ENCODE measurements around the gene SLC25A10.
A peak's percentile ranks its signal among the peaks of the same experiment; 100 is the strongest.

SLC25A10 gene

DNA sequence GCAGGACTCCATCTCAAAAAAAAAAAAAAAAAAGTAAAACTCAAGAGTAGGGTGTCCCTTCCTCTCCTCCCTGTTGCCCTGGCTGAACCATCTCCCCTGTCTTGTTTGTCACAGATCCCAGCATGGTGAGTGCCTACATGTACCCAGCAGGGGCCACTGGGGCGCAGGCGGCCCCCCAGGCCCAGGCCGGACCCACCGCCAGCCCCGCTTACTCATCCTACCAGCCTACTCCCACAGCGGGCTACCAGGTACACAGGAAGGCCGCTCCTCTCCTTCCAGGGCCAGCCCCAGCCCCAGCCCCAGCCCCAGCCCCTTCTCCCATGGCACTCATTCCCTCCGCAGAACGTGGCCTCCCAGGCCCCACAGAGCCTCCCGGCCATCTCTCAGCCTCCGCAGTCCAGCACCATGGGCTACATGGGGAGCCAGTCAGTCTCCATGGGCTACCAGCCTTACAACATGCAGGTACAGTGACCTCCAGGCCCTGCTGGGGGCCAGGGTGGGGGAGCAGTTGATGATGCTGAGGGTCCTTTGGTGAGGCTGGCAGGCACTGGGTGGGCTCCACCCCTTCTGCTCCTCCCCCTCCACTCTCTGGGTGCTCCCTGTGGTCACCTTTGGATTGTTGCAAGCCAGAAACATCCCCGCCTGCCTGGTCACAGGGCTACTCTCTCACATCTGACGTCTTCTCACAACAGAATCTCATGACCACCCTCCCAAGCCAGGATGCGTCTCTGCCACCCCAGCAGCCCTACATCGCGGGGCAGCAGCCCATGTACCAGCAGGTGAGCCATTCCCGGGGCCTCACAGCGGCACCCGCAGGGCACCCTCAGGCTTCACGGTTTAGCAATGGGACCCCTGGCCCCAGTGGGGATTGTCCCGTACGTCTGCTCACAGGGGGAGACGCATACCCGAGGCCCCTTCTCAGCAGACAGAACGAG, 11.5 kb upstream of the SLC25A10 start:
- ChIA-PET CTCF (interaction anchor here (1.2 kb wide), 1 partner anchor 25 kb away, joined by 3 read pairs; no protein-coding TSS in a partner anchor), POLR2A (interaction anchor here (0.7 to 4.1 kb wide), 7 partner anchors 10 to 36 kb away, joined by 3 to 120 read pairs (median 12); partner anchors contain the start of genes ARL16, CCDC137, HGS and OXLD1)
- no peak for DNase-seq (ENCODE audit: extremely low spot score)
- TF ChIP-seq CTBP1 (IDR thresholded peaks at IDR 0.05; ENCODE audit: borderline replicate concordance) (no peak), SUZ12 (IDR thresholded peaks at IDR 0.05) (no peak), NFRKB (IDR thresholded peaks at IDR 0.05) (no peak), ZNF384 (IDR thresholded peaks at IDR 0.05) (no peak), ELF4 (IDR thresholded peaks at IDR 0.05) (no peak), FOXM1 (IDR thresholded peaks at IDR 0.05; ENCODE audit: borderline replicate concordance) (no peak), TARDBP (IDR thresholded peaks at IDR 0.05) (no peak)

DNA sequence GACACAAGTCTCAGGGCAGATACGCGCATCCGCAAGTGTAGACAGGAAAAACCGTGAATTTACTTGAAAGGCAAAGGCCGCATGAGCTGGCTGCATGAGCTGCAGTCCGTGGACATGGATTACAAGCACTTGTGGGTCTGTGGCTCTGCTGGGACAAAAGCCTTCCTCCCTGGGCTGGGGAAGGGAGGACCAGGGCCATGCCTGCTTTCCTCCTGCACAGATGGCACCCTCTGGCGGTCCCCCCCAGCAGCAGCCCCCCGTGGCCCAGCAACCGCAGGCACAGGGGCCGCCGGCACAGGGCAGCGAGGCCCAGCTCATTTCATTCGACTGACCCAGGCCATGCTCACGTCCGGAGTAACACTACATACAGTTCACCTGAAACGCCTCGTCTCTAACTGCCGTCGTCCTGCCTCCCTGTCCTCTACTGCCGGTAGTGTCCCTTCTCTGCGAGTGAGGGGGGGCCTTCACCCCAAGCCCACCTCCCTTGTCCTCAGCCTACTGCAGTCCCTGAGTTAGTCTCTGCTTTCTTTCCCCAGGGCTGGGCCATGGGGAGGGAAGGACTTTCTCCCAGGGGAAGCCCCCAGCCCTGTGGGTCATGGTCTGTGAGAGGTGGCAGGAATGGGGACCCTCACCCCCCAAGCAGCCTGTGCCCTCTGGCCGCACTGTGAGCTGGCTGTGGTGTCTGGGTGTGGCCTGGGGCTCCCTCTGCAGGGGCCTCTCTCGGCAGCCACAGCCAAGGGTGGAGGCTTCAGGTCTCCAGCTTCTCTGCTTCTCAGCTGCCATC, 10.6 kb upstream of the SLC25A10 start:
- TF ChIP-seq TARDBP (IDR thresholded peaks at IDR 0.05) (no peak), SP1 (IDR thresholded peaks at IDR 0.05) (no peak), HDGF (IDR thresholded peaks at IDR 0.05; ENCODE audit: borderline replicate concordance) (no peak), ELF4 (IDR thresholded peaks at IDR 0.05) (no peak), NFRKB (IDR thresholded peaks at IDR 0.05) (no peak), PKNOX1 (IDR thresholded peaks at IDR 0.05) (no peak), ZNF384 (IDR thresholded peaks at IDR 0.05) (no peak), FOXM1 (IDR thresholded peaks at IDR 0.05; ENCODE audit: borderline replicate concordance) (no peak), SUZ12 (IDR thresholded peaks at IDR 0.05) (no peak), FOXA1 (IDR thresholded peaks at IDR 0.05) (no peak)
- DNase-seq (ENCODE audit: extremely low spot score), result no peak
- CTCF ChIA-PET, result interaction anchor here (1.2 to 1.8 kb wide), 4 partner anchors 12 to 26 kb away, joined by 3 to 5 read pairs (median 4); partner anchors contain the start of genes ARL16 and HGS
- POLR2A ChIA-PET, result interaction anchor here (0.7 to 4.1 kb wide), 7 partner anchors 11 to 37 kb away, joined by 3 to 120 read pairs (median 12); partner anchors contain the start of genes ARL16, CCDC137, HGS and OXLD1

DNA sequence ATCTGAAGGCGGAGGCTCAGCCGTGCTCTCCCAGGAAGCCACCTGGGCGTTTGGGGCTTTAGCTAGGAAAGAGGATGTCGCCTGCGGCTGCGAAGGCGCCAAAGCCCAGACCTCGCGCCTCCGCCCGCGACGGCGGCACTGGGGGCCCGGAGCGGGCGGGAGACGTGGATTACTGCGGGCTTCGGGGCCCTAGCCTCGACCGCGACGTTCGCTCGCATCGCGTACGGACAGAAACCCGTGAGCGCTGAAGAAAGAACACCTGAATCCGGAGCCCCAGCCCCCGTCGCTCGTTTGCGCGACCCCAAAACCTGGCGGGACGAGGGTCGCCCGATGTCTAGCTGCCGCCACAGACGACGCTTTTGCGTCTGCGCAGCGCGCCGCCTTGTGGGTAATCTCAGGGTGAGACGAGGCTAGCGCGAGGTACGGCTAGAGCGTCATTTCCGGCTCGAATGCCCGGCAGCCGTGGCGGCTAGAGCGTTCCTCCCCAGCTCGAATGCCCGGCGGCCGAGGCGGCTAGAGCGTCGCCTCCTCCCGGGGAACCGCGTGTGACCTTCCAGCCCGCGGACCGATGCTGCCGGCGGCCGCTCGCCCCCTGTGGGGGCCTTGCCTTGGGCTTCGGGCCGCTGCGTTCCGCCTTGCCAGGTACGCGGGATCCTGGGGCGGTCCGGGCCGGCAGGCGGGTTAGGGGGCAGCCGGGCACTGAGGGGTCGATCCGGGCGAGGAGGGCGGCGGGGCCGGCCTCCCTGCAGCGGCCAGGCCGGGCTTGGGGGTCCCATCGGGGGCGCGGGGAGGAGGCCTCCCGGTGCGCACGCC, 8.9 kb upstream of the SLC25A10 start, which contains the start of gene MRPL12:
TSS of gene MRPL12 (plus strand) at position 434 of the 813 bp plus-strand sequence. CDS start at position 569, 135 bp downstream.
- ChIA-PET POLR2A (interaction anchor here (0.6 to 4.1 kb wide), 20 partner anchors 10 to 320 kb away, joined by 3 to 120 read pairs (median 5); partner anchors contain the start of genes ARL16, CCDC137, CENPX and FAAP100), CTCF (interaction anchor here (1.2 to 1.8 kb wide), 4 partner anchors 10 to 24 kb away, joined by 3 to 5 read pairs (median 4); partner anchors contain the start of genes ARL16 and HGS)
- peak; percentile 94 for DNase-seq (ENCODE audit: extremely low spot score)
- TF ChIP-seq TARDBP (IDR thresholded peaks at IDR 0.05), result no peak
- no peak for TF ChIP-seq HDGF (IDR thresholded peaks at IDR 0.05; ENCODE audit: borderline replicate concordance)
- TF ChIP-seq L3MBTL2 (conservative IDR thresholded peaks at IDR 0.05), result peak; percentile 87
- TF ChIP-seq ELF4 (IDR thresholded peaks at IDR 0.05), result peak; percentile 50

DNA sequence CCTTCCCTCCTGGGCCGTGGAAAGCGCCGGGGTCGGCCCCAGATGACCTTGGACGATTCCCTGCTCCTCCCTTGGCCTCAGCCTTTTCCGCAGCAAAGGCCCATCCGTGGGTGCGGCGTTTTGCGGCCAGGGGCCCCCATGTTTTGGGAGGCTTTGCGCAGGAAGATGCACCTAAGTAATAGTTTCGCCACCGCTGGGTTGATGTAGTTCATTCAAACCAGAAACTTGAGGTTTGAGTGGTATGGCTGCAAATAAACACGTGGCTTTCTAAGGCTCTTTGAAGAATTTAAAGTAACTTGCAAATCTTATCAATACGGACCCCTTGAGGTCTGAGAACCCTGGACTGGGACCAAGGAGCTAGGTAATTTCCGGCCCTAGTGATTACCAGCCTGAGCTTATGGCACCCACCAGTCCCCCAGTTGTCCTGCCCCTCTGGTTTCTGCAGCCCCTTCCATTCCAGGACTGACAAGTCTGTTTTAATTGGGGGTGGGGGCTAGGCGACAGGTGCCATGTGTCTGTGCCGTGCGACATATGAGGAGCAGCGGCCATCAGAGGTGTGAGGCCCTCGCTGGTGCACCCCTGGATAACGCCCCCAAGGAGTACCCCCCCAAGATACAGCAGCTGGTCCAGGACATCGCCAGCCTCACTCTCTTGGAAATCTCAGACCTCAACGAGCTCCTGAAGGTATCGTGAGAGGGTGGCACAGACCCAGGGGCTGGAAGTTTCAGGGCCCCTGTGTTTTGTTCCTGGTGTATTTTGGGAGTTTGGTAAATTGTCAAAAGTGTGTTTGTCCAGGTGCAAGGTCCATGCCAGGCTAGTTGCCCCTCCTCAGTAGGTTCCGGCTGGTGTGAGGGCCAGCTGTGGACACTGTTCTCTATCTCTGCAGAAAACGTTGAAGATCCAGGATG, 8.1 kb upstream of the SLC25A10 start:
- no peak for DNase-seq (ENCODE audit: extremely low spot score)
- POLR2A ChIA-PET, result interaction anchor here (0.6 to 4.1 kb wide), 20 partner anchors 10 to 169 kb away, joined by 3 to 120 read pairs (median 5); partner anchors contain the start of genes ARL16, CCDC137, FAAP100 and HGS
- CTCF ChIA-PET, result no interaction called here
- no peak for TF ChIP-seq FOXM1 (IDR thresholded peaks at IDR 0.05; ENCODE audit: borderline replicate concordance)
- no peak for TF ChIP-seq ARNT (IDR thresholded peaks at IDR 0.05)
- no peak; the same call in 1 of the 2 replicates for TF ChIP-seq L3MBTL2 (conservative IDR thresholded peaks at IDR 0.05)
- TF ChIP-seq ZNF384 (IDR thresholded peaks at IDR 0.05), result no peak
- no peak for TF ChIP-seq NFRKB (IDR thresholded peaks at IDR 0.05)
- no peak for TF ChIP-seq SUZ12 (IDR thresholded peaks at IDR 0.05)
- no peak for TF ChIP-seq HDGF (IDR thresholded peaks at IDR 0.05; ENCODE audit: borderline replicate concordance)
- no peak for TF ChIP-seq LEF1 (IDR thresholded peaks at IDR 0.05; ENCODE audit: borderline replicate concordance)

DNA sequence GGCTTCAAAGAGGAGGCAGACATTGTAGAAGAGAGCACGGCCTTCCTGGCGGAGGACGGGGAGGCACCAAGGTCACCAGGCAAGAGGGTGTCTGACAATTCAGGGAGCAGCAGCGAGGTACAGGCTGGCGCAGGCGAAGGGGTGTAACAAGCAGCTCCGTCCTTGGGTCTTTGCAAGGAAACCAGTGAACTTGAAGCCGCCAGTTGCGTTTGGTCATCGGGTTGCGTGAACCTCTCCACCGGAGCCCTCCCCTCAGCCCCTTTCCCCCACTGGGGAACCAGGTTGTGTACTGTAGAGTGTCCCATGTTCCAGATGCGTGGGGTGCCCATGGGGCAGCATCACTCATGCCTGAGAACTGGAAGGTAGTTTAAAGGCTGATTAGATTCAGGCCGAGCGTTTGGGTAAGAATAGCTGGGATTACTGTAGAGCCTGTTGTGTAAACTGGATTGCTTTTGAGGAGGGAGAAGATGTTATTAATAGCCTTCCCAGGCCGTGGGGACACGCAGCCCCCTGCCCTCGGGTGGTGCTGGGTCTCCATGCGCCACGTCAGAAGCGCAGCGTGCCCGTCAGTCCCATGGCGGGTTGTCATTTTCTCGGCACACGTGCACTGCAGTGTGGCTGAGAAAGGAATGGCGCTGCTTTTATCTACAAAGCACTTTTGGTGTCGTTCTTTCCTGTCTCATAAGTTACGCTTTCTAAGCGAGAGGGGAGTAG, 6.4 kb upstream of the SLC25A10 start:
- no peak for DNase-seq (ENCODE audit: extremely low spot score)
- CTCF ChIA-PET, result no interaction called here
- POLR2A ChIA-PET, result no interaction called here
- TF ChIP-seq TARDBP (IDR thresholded peaks at IDR 0.05) (no peak), BHLHE40 (IDR thresholded peaks at IDR 0.05; ENCODE audit: borderline replicate concordance) (no peak), SP1 (IDR thresholded peaks at IDR 0.05) (no peak), SUZ12 (IDR thresholded peaks at IDR 0.05) (no peak), ZNF384 (IDR thresholded peaks at IDR 0.05) (no peak), L3MBTL2 (conservative IDR thresholded peaks at IDR 0.05) (no peak), PKNOX1 (IDR thresholded peaks at IDR 0.05) (no peak), FOXK2 (IDR thresholded peaks at IDR 0.05) (no peak), CTBP1 (IDR thresholded peaks at IDR 0.05; ENCODE audit: borderline replicate concordance) (no peak), FOXA1 (IDR thresholded peaks at IDR 0.05) (no peak), LEF1 (IDR thresholded peaks at IDR 0.05; ENCODE audit: borderline replicate concordance) (no peak), ARNT (IDR thresholded peaks at IDR 0.05) (no peak)
